Measurements from ENCODE around the gene SH3PXD2A. TPM values are rescaled to one million over a fixed set of nuclear protein-coding genes. Genes with fewer than 3 reads are reported as not detected.
A peak's percentile ranks its signal among the peaks of the same experiment; 100 is the strongest.

SH3PXD2A gene
- total RNA-seq, 1 donor from 2014 or later: 8.3 TPM

GRCh38 chr10:103868200-103868599, 12.8 kb upstream of the SH3PXD2A start:
- H3K4me1 Mint-ChIP-seq: peaks cover 2% of the 10 kb centered on the region
- H3K4me3 Mint-ChIP-seq: no peak overlapping the region
- intact Hi-C loops (cut with micrococcal nuclease): no loop called here
- no peak overlapping the region for H3K27ac Mint-ChIP-seq
- no peak for DNase-seq
- H3K9me3 Mint-ChIP-seq: peaks cover 9% of the 10 kb centered on the region
- H3K27me3 Mint-ChIP-seq: peaks cover 6% of the 10 kb centered on the region
- peaks cover 2% of the 10 kb centered on the region for H3K36me3 Mint-ChIP-seq (ENCODE audit: low read depth)

- Mint-ChIP-seq H3K36me3 (ENCODE audit: low read depth) (peaks cover 2% of the 10 kb centered on the region), H3K27me3 (peaks cover 40% of the 10 kb centered on the region), H3K27ac (no peak overlapping the region), H3K9me3 (peaks cover 9% of the 10 kb centered on the region), H3K4me3 (no peak overlapping the region), H3K4me1 (no peaks in the 10 kb centered on the region)
- no peak for DNase-seq
- intact Hi-C loops (cut with micrococcal nuclease): no loop called here
Observed at GRCh38 chr10:103861505-103861904, 6.1 kb upstream of the SH3PXD2A start.

GRCh38 chr10:103859161-103860086, 4.0 kb upstream of the SH3PXD2A start:
- no peak overlapping the region for H3K4me3 Mint-ChIP-seq
- peaks cover 1% of the 10 kb centered on the region for H3K36me3 Mint-ChIP-seq (ENCODE audit: low read depth)
- no peak overlapping the region for H3K27ac Mint-ChIP-seq
- peaks cover 6% of the 10 kb centered on the region for H3K4me1 Mint-ChIP-seq
- peaks cover 45% of the 10 kb centered on the region for H3K27me3 Mint-ChIP-seq
- DNase-seq: peak; percentile 89
- intact Hi-C loops (cut with micrococcal nuclease): loop anchor here (1.0 to 5.0 kb wide), 2 partner anchors 102 to 146 kb away; no protein-coding TSS in a partner anchor
- no peaks in the 10 kb centered on the region for H3K9me3 Mint-ChIP-seq

GRCh38 chr10:103858360-103858759, 3.0 kb upstream of the SH3PXD2A start:
- peaks cover 1% of the 10 kb centered on the region for H3K36me3 Mint-ChIP-seq (ENCODE audit: low read depth)
- DNase-seq: no peak
- peaks cover 55% of the 10 kb centered on the region for H3K27me3 Mint-ChIP-seq
- H3K4me3 Mint-ChIP-seq: no peak overlapping the region
- intact Hi-C loops (cut with micrococcal nuclease): loop anchor here (5.0 kb wide), 1 partner anchor 101 kb away; no protein-coding TSS in a partner anchor
- peaks cover 9% of the 10 kb centered on the region for H3K4me1 Mint-ChIP-seq
- no peak overlapping the region for H3K27ac Mint-ChIP-seq
- no peaks in the 10 kb centered on the region for H3K9me3 Mint-ChIP-seq

- Mint-ChIP-seq H3K27me3 (peaks cover 68% of the 10 kb centered on the region), H3K4me1 (peaks cover 11% of the 10 kb centered on the region), H3K9me3 (no peaks in the 10 kb centered on the region), H3K4me3 (no peak overlapping the region), H3K27ac (no peak overlapping the region), H3K36me3 (ENCODE audit: low read depth) (peaks cover 1% of the 10 kb centered on the region)
- DNase-seq: no peak
- intact Hi-C loops (cut with micrococcal nuclease): loop anchor here (5.0 kb wide), 1 partner anchor 99 kb away; no protein-coding TSS in a partner anchor
Observed at GRCh38 chr10:103856797-103857170, 1.4 kb upstream of the SH3PXD2A start.

- H3K4me1 Mint-ChIP-seq: peaks cover 11% of the 10 kb centered on the region
- peak overlapping the region; percentile 13 for H3K4me3 Mint-ChIP-seq
- no peak for DNase-seq
- H3K9me3 Mint-ChIP-seq: no peaks in the 10 kb centered on the region
- peaks cover 1% of the 10 kb centered on the region for H3K36me3 Mint-ChIP-seq (ENCODE audit: low read depth)
- intact Hi-C loops (cut with micrococcal nuclease): loop anchor here (5.0 kb wide), 1 partner anchor 99 kb away; no protein-coding TSS in a partner anchor
- no peak overlapping the region for H3K27ac Mint-ChIP-seq
- H3K27me3 Mint-ChIP-seq: peaks cover 72% of the 10 kb centered on the region
Observed at GRCh38 chr10:103855852-103856796, 748 bp upstream of the SH3PXD2A start.

- peak; percentile 64 for DNase-seq
- H3K27ac Mint-ChIP-seq: no peak overlapping the region
- peaks cover 76% of the 10 kb centered on the region for H3K27me3 Mint-ChIP-seq
- peaks cover 11% of the 10 kb centered on the region for H3K4me1 Mint-ChIP-seq
- H3K4me3 Mint-ChIP-seq: peak overlapping the region; percentile 86
- H3K9me3 Mint-ChIP-seq: no peaks in the 10 kb centered on the region
- intact Hi-C loops (cut with micrococcal nuclease): loop anchor here (5.0 kb wide), 1 partner anchor 98 kb away; no protein-coding TSS in a partner anchor
- H3K36me3 Mint-ChIP-seq (ENCODE audit: low read depth): peaks cover 1% of the 10 kb centered on the region
Observed at GRCh38 chr10:103854686-103855391, 537 bp downstream of the SH3PXD2A start.

- peak overlapping the region; percentile 86 for H3K4me3 Mint-ChIP-seq
- intact Hi-C loops (cut with micrococcal nuclease): no loop called here
- no peaks in the 10 kb centered on the region for H3K9me3 Mint-ChIP-seq
- H3K27ac Mint-ChIP-seq: no peak overlapping the region
- peaks cover 11% of the 10 kb centered on the region for H3K4me1 Mint-ChIP-seq
- H3K36me3 Mint-ChIP-seq (ENCODE audit: low read depth): peaks cover 1% of the 10 kb centered on the region
- no peak for DNase-seq
- H3K27me3 Mint-ChIP-seq: peaks cover 80% of the 10 kb centered on the region
Observed at GRCh38 chr10:103854265-103854685, 1.1 kb downstream of the SH3PXD2A start.

GRCh38 chr10:103853428-103854264, 1.7 kb downstream of the SH3PXD2A start:
- peaks cover 11% of the 10 kb centered on the region for H3K4me1 Mint-ChIP-seq
- H3K9me3 Mint-ChIP-seq: no peaks in the 10 kb centered on the region
- no peak overlapping the region for H3K27ac Mint-ChIP-seq
- peaks cover 77% of the 10 kb centered on the region for H3K27me3 Mint-ChIP-seq
- intact Hi-C loops (cut with micrococcal nuclease): no loop called here
- DNase-seq: no peak
- H3K36me3 Mint-ChIP-seq (ENCODE audit: low read depth): peaks cover 1% of the 10 kb centered on the region
- H3K4me3 Mint-ChIP-seq: peak overlapping the region; percentile 86

- Mint-ChIP-seq H3K27me3 (peaks cover 78% of the 10 kb centered on the region), H3K4me1 (peaks cover 13% of the 10 kb centered on the region), H3K27ac (no peak overlapping the region), H3K9me3 (no peaks in the 10 kb centered on the region), H3K4me3 (no peak overlapping the region), H3K36me3 (ENCODE audit: low read depth) (peaks cover 1% of the 10 kb centered on the region)
- intact Hi-C loops (cut with micrococcal nuclease): no loop called here
- DNase-seq: no peak
Observed at GRCh38 chr10:103852856-103853255, 2.5 kb downstream of the SH3PXD2A start.

- H3K27ac Mint-ChIP-seq: no peak overlapping the region
- H3K9me3 Mint-ChIP-seq: no peaks in the 10 kb centered on the region
- no peak overlapping the region for H3K4me3 Mint-ChIP-seq
- H3K4me1 Mint-ChIP-seq: peaks cover 13% of the 10 kb centered on the region
- intact Hi-C loops (cut with micrococcal nuclease): no loop called here
- no peak for DNase-seq
- peaks cover 72% of the 10 kb centered on the region for H3K27me3 Mint-ChIP-seq
- peaks cover 1% of the 10 kb centered on the region for H3K36me3 Mint-ChIP-seq (ENCODE audit: low read depth)
Observed at GRCh38 chr10:103852189-103852711, 3.1 kb downstream of the SH3PXD2A start.

- DNase-seq: no peak
- H3K27ac Mint-ChIP-seq: no peak overlapping the region
- peaks cover 62% of the 10 kb centered on the region for H3K27me3 Mint-ChIP-seq
- H3K4me1 Mint-ChIP-seq: peaks cover 20% of the 10 kb centered on the region
- H3K9me3 Mint-ChIP-seq: no peaks in the 10 kb centered on the region
- intact Hi-C loops (cut with micrococcal nuclease): no loop called here
- no peak overlapping the region for H3K4me3 Mint-ChIP-seq
- peaks cover 1% of the 10 kb centered on the region for H3K36me3 Mint-ChIP-seq (ENCODE audit: low read depth)
Observed at GRCh38 chr10:103851261-103851660, 4.1 kb downstream of the SH3PXD2A start.
